Measurements from ENCODE around the gene BATF3. TPM values are rescaled to one million over a fixed set of nuclear protein-coding genes. Genes with fewer than 3 reads are reported as not detected.
A peak's percentile ranks its signal among the peaks of the same experiment; 100 is the strongest.

Gene BATF3, protein sequence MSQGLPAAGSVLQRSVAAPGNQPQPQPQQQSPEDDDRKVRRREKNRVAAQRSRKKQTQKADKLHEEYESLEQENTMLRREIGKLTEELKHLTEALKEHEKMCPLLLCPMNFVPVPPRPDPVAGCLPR
- 18.4 TPM for total RNA-seq

DNA sequence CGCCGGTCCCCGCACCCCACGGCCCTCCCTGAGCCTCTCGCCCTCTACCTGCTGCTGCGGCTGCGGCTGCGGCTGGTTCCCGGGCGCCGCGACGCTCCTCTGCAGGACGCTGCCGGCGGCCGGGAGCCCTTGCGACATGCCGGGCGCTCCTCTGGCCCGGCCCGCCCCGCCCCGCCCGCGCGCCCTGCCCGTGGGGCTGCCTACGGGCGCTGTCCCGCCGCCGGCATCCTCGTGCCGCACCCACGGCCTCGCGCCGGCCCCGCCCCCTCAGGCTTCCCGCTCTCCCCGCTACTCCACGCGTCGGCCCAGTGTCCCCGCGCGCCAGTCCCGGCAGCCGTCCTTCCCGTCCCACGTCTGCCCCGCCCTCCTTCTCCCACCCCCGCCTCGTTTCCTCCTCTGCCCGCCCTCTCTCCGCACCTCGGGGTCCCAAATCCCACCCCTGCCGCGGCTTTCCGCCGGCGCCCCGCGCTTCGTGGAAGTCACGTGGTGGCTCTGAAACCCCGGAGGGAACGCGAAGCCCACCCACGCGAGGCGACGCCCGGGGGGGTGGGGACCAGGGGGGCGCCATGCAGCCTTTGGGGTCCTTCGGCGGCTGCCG, at the start of gene BATF3:
BATF3 (minus strand) TSS at position 216 of the 598 bp plus-strand sequence; CDS start at position 138, 78 bp downstream.
- Histone ChIP-seq H3K27me3 (no peaks in the 10 kb centered on the region), H3K4me1 (peaks cover 5 to 13% of the 10 kb centered on the region in 2 donors), H3K4me3 (peak within 1 kb of the TSS; percentile 73 to 90), H3K27ac (peak within 1 kb of the TSS; percentile 81 to 88), H3K9me3 (no peaks in the 10 kb centered on the region), H3K36me3 (no peaks in the 10 kb centered on the region)
- TF ChIP-seq, protein P1, sequence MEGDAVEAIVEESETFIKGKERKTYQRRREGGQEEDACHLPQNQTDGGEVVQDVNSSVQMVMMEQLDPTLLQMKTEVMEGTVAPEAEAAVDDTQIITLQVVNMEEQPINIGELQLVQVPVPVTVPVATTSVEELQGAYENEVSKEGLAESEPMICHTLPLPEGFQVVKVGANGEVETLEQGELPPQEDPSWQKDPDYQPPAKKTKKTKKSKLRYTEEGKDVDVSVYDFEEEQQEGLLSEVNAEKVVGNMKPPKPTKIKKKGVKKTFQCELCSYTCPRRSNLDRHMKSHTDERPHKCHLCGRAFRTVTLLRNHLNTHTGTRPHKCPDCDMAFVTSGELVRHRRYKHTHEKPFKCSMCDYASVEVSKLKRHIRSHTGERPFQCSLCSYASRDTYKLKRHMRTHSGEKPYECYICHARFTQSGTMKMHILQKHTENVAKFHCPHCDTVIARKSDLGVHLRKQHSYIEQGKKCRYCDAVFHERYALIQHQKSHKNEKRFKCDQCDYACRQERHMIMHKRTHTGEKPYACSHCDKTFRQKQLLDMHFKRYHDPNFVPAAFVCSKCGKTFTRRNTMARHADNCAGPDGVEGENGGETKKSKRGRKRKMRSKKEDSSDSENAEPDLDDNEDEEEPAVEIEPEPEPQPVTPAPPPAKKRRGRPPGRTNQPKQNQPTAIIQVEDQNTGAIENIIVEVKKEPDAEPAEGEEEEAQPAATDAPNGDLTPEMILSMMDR (IDR thresholded peaks at IDR 0.05) = no peak
- intact Hi-C loops (cut with DNase I) = loop anchor here (1.0 to 10.0 kb wide), 6 partner anchors 35 to 415 kb away; partner anchors contain the start of genes ATF3, NENF and PPP2R5A
- DNase-seq (ENCODE audit: low spot score in 2 of 2) = peak in 1 of 2 donors; percentile 79

DNA sequence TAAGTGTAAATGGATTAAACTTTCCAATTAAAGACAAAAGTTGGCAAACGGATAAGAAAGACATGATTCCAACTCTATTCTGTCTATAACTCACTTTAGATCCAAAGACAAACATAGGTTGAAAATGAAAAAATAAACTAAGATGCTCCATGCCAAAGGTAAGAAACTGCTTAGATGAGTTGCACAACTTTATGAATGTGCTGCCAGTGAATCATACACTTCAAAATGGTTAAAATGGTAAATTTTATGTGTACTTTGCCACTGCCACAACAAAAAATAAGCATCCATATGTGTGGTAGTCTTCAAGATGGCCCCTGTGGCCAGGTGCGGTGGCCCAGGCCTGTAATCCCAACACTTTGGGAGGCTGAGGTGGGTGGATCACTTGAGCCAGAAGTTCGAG, 46.9 kb upstream of the BATF3 start:
- no peaks in the 10 kb centered on the region for H3K9me3 ChIP-seq
- H3K4me1 ChIP-seq = peaks cover 2 to 3% of the 10 kb centered on the region in 2 donors
- no peaks in the 10 kb centered on the region for H3K27me3 ChIP-seq
- TF ChIP-seq, protein P1 (IDR thresholded peaks at IDR 0.05) = no peak
- H3K4me3 ChIP-seq = no peak overlapping the region
- no peak overlapping the region for H3K27ac ChIP-seq
- no peak for DNase-seq (ENCODE audit: low spot score in 2 of 2)
- intact Hi-C loops (cut with DNase I) = no loop called here
- no peaks in the 10 kb centered on the region for H3K36me3 ChIP-seq

DNA sequence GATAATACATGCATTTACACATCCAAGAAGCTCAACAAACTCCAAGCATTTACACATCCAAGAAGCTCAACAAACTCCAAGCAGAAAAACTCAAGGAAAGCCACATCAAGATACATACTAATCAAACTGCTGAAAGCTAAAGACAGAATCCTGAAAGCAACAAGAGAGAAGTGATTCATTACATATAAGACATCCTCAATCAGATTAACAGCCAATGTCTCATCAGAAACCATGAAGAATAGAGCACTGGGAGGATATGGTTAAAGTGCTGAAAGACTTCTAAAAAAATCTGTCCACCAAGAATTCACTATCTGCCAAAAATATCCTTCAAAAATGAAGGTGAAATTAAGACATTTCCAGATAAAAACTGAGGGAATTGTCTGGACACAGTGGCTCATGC, 45.7 kb upstream of the BATF3 start:
- no peak for DNase-seq (ENCODE audit: low spot score in 2 of 2)
- intact Hi-C loops (cut with DNase I) = no loop called here
- TF ChIP-seq, protein P1 (IDR thresholded peaks at IDR 0.05) = no peak
- Histone ChIP-seq H3K27me3 (no peaks in the 10 kb centered on the region), H3K36me3 (no peaks in the 10 kb centered on the region), H3K9me3 (no peaks in the 10 kb centered on the region), H3K27ac (no peak overlapping the region), H3K4me1 (peaks cover 2 to 3% of the 10 kb centered on the region in 2 donors), H3K4me3 (no peak overlapping the region)

DNA sequence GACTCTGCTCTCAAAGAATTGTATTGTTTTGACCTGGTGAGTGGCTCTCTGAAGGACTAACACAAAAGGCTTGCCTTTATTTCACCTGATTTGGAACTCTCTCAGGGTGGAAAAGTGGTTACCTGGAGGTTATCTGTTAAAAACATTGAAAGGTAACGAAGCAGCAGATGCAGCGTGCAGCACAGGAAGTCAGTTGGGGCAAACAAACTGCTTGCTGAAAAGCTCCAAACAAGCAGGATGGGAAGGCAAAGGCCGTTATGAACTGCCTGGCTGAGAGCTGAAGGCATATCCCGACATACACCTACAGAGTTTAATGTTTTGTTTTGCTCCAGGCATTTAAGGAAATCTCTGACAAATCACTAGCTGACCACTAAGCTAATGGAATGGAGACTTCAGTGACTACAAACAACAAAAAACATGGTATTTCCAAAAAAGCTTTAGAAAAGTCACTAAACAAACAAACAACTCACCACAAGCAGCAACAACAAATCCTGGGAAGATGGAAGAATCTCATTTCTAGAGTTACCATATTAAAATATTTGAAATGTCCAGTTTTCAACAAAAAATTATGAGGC, 44.3 kb upstream of the BATF3 start:
- TF ChIP-seq, protein P1 (IDR thresholded peaks at IDR 0.05) = no peak
- DNase-seq (ENCODE audit: low spot score in 2 of 2) = no peak
- H3K27ac ChIP-seq = no peak overlapping the region
- no peaks in the 10 kb centered on the region for H3K36me3 ChIP-seq
- no peaks in the 10 kb centered on the region for H3K4me1 ChIP-seq
- no peak overlapping the region for H3K4me3 ChIP-seq
- H3K27me3 ChIP-seq = no peaks in the 10 kb centered on the region
- intact Hi-C loops (cut with DNase I) = no loop called here
- H3K9me3 ChIP-seq = no peaks in the 10 kb centered on the region

DNA sequence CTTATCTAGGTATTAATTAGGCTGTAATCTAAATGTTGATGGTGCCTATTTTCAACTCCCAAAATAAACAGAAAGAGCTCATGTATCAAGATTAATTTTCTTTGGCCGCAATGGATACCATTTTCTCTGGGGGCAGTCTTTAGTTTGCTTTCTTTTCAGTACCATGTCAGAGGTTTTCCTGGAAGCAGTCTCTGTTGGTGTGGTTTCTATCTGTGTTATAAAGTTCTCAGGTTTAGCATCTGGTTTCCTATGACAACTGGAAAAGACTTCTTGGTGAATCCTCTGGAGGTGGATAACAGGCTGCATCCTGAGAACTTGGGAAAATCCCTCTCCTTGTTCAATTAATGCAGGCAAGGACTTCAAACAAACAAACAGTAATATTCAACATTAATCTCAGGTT, 38.7 kb upstream of the BATF3 start:
- Histone ChIP-seq H3K4me3 (no peak overlapping the region), H3K36me3 (no peaks in the 10 kb centered on the region), H3K9me3 (no peaks in the 10 kb centered on the region), H3K27ac (no peak overlapping the region), H3K27me3 (no peaks in the 10 kb centered on the region), H3K4me1 (no peaks in the 10 kb centered on the region)
- intact Hi-C loops (cut with DNase I) = no loop called here
- TF ChIP-seq, protein P1 (IDR thresholded peaks at IDR 0.05) = no peak
- no peak for DNase-seq (ENCODE audit: low spot score in 2 of 2)
